ENCODE results near the gene TCEAL1.

- no peak for TF ChIP-seq CTCF (IDR thresholded peaks at IDR 0.05 in 4 of 5, conservative IDR thresholded peaks at IDR 0.05 in 1 of 5)
- TF ChIP-seq POLR2A (IDR thresholded peaks at IDR 0.05) = no peak
These were observed 46.0 kb downstream of the TCEAL1 start for GRCh38 chrX:103674531-103675454.

Measured in gastrocnemius medialis (tissue), 4 donors.